ENCODE results near the gene MUC13.

MUC13 gene

GRCh38 chr3:124951511-124952281 is 17.1 kb upstream of the MUC13 start:
- no peak for TF ChIP-seq CTCF (IDR thresholded peaks at IDR 0.05; ENCODE audit: insufficient read depth, low read depth, low read length, missing control alignments)
- DNase-seq (ENCODE audit: low read depth): no peak
- H3K4me3 ChIP-seq (ENCODE audit: low read depth, low read length): no peak overlapping the region

DNA sequence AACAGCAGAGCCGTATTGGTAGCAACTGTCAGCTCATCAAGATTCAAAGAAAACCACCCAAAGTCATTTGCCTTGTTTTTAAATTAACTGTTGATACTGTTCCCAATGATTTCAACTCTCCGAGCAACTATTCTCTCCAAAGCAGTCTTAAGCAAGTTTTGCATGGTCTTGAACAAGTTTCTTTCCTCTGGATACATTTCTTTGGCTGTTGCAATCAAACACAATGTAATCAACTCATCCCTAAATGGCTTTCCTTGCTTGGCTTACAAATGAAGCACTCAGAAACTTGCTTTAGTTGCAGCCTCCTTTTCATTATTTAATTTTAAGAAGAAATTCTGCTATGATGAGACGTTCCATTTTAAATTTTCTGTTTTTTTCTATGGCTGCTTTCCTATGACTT is 15.5 kb upstream of the MUC13 start:
- no peak overlapping the region for H3K4me3 ChIP-seq (ENCODE audit: low read depth, low read length)
- TF ChIP-seq CTCF (IDR thresholded peaks at IDR 0.05; ENCODE audit: insufficient read depth, low read depth, low read length, missing control alignments): no peak
- DNase-seq (ENCODE audit: low read depth): no peak

DNA sequence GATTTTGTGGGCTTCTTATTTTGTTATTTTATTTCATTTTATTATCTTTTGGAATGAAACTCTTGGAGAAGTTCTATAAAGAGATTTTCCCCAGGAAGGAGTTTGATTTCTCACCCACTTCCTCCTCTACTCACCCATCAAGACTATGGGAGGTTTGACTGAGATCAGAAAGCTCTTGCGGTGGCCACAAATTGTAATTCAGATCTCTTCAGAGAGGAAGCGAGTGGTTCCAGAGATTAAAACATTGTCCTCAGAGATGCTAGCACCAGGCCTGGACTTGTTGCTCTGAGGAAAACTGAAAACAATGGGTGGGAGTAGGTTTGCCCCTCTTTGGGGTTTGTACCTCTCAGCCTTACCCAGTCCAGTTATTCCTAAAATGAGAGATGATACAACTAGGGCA is 8.1 kb upstream of the MUC13 start:
- peak; percentile 14 for DNase-seq (ENCODE audit: low read depth)
- no peak for TF ChIP-seq CTCF (IDR thresholded peaks at IDR 0.05; ENCODE audit: insufficient read depth, low read depth, low read length, missing control alignments)
- no peak overlapping the region for H3K4me3 ChIP-seq (ENCODE audit: low read depth, low read length)

GRCh38 chr3:124941771-124942170 is 7.2 kb upstream of the MUC13 start:
- no peak for DNase-seq (ENCODE audit: low read depth)
- no peak for TF ChIP-seq CTCF (IDR thresholded peaks at IDR 0.05; ENCODE audit: insufficient read depth, low read depth, low read length, missing control alignments)
- no peak overlapping the region for H3K4me3 ChIP-seq (ENCODE audit: low read depth, low read length)

DNA sequence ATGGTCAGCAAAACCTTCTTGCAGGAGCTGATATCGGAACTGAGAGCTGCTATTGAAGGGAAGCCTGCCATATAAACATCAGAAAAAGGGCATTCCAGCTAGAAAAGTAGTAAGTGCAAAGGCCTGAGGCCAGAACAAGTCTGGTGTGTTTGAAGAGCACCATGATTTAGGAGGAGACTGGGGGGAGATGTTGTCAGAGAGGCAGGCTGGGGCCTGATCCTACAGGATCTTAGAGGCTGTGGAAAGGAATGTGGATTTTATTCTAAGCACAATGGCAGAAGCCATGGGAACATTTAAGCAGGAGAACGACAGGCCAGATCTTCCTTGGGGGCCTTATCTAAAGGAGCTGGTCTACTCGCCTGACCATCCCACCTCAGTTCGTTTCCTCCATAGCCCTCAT is 5.1 kb upstream of the MUC13 start:
- no peak overlapping the region for H3K4me3 ChIP-seq (ENCODE audit: low read depth, low read length)
- no peak for DNase-seq (ENCODE audit: low read depth)
- no peak for TF ChIP-seq CTCF (IDR thresholded peaks at IDR 0.05; ENCODE audit: insufficient read depth, low read depth, low read length, missing control alignments)

- no peak overlapping the region for H3K4me3 ChIP-seq (ENCODE audit: low read depth, low read length)
- DNase-seq (ENCODE audit: low read depth): no peak
- TF ChIP-seq CTCF (IDR thresholded peaks at IDR 0.05; ENCODE audit: insufficient read depth, low read depth, low read length, missing control alignments): no peak
Measured at GRCh38 chr3:124938896-124939295, 4.3 kb upstream of the MUC13 start.

- no peak for TF ChIP-seq CTCF (IDR thresholded peaks at IDR 0.05; ENCODE audit: insufficient read depth, low read depth, low read length, missing control alignments)
Measured at GRCh38 chr3:124937049-124937448, 2.5 kb upstream of the MUC13 start.

More at GRCh38 chr3:124937049-124937448, 2.5 kb upstream of the MUC13 start:
- no peak overlapping the region for H3K4me3 ChIP-seq (ENCODE audit: low read depth, low read length)
- DNase-seq (ENCODE audit: low read depth): no peak

All from GM12865 (cell line).